SK-N-SH (cell line): ENCODE measurements around the gene RNF145. TPM values are rescaled to one million over a fixed set of nuclear protein-coding genes. Genes with fewer than 3 reads are reported as not detected.

Experiments
- CTCF ChIA-PET: fragments of 300-600, 350-600 bp; formaldehyde crosslinking; extraction: SDS; loops from one replicate; lab custom pipeline; 2021; lab: Yijun Ruan, JAX
- POLR2A ChIA-PET: fragments of 350-600 bp; sonication (Branson Sonifier 250); formaldehyde crosslinking; extraction: SDS; loops from one replicate; lab custom pipeline; 2020; ENCODE audit warnings: antibody characterized with exemption, inconsistent platforms; lab: Yijun Ruan, JAX
- DNase-seq: peaks from one replicate; pipeline ENCODE4 v3.0.0; 2012
- H2AFZ ChIP-seq: fragments of 200-600 bp; sonication (generic); 2 replicates; pipeline ENCODE4 v1.8.1; 2016; ENCODE audit warnings: antibody characterized with exemption, mild to moderate bottlenecking, low read depth
- H3F3A ChIP-seq: fragments of 200-600 bp; sonication (generic); replicated peaks from 2 replicates; pipeline ENCODE3; 2016; ENCODE audit warnings: antibody characterized with exemption, mild to moderate bottlenecking; ENCODE audit not compliant: insufficient read depth
- H3K27ac ChIP-seq, 2 experiments: fragments of 200-500 bp in 1 of 2; fragments of 200-600 bp in 1 of 2; sonication (Bioruptor generic) in 1 of 2; sonication (generic), shearing (Covaris generic) in 1 of 2; 2 replicates each; pipeline versions ENCODE4 v1.5.1 to v1.6.1; 2014 to 2016; ENCODE audit warnings: low read depth in 2 of 2, inconsistent platforms in 1 of 2, low read length in 1 of 2, mild to moderate bottlenecking in 1 of 2, mixed read lengths in 1 of 2
- H3K27me3 ChIP-seq: fragments of 200-600 bp; sonication (generic), shearing (Covaris generic); 2 replicates; pipeline ENCODE4 v1.6.1; 2016; ENCODE audit warnings: mixed run types; ENCODE audit not compliant: insufficient read depth
- H3K36me3 ChIP-seq, 2 experiments: fragments of 200-500 bp in 1 of 2; fragments of 200-600 bp in 1 of 2; sonication (Bioruptor generic) in 1 of 2; sonication (generic) in 1 of 2; replicated peaks in 1 of 2; 2 replicates each; pipeline versions ENCODE3 to v1.5.1; 2014 to 2016; ENCODE audit warnings: low read length in 1 of 2, mild to moderate bottlenecking in 1 of 2; ENCODE audit not compliant: insufficient read depth in 2 of 2, control insufficient read depth in 1 of 2
- H3K4me1 ChIP-seq, 2 experiments: fragments of 200-500 bp in 1 of 2; fragments of 200-600 bp in 1 of 2; sonication (Bioruptor generic) in 1 of 2; sonication (generic), shearing (Covaris generic) in 1 of 2; 2 replicates each; pipeline versions ENCODE4 v1.5.1 to v1.6.1; 2014 to 2016; ENCODE audit warnings: low read depth in 1 of 2, low read length in 1 of 2, mixed run types in 1 of 2; ENCODE audit not compliant: insufficient read depth in 2 of 2, control insufficient read depth in 1 of 2
- H3K4me2 ChIP-seq: fragments of 200-600 bp; sonication (generic), shearing (Covaris generic); 2 replicates; pipeline ENCODE4 v1.6.1; 2017; ENCODE audit warnings: mixed run types
- H3K4me3 ChIP-seq, 2 experiments: fragments of 200-500 bp in 1 of 2; fragments of 200-600 bp in 1 of 2; sonication (Bioruptor generic) in 1 of 2; sonication (generic), shearing (Covaris generic) in 1 of 2; 2 replicates each; pipeline versions ENCODE4 v1.5.1 to v1.8.1; 2014 to 2016; ENCODE audit warnings: low read depth in 2 of 2, inconsistent platforms in 1 of 2, low read length in 1 of 2, mild to moderate bottlenecking in 1 of 2, mixed read lengths in 1 of 2, moderate library complexity in 1 of 2
- H3K79me2 ChIP-seq: fragments of 200-600 bp; sonication (generic); 2 replicates; pipeline ENCODE4 v1.8.1; 2017; ENCODE audit warnings: mild to moderate bottlenecking; ENCODE audit not compliant: insufficient read depth
- H3K9ac ChIP-seq: fragments of 200-600 bp; sonication (generic); 2 replicates; pipeline ENCODE4 v1.6.1; 2017; ENCODE audit warnings: mixed run types
- H3K9me2 ChIP-seq: fragments of 200-600 bp; sonication (generic); 2 replicates; pipeline ENCODE4 v1.6.1; 2017; ENCODE audit warnings: mixed run types
- H3K9me3 ChIP-seq: fragments of 200-600 bp; sonication (generic); 2 replicates; pipeline ENCODE4 v1.6.1; 2017; ENCODE audit warnings: mixed run types, mild to moderate bottlenecking, moderate library complexity
- H4K20me1 ChIP-seq: fragments of 200-600 bp; sonication (generic); 2 replicates; pipeline ENCODE4 v1.6.1; 2017; ENCODE audit warnings: mild to moderate bottlenecking, mixed run types; ENCODE audit not compliant: insufficient read depth
- CTCF ChIP-seq: fragments of 200-600 bp; sonication (generic); IDR thresholded peaks from 2 replicates; pipeline ENCODE4 v1.6.1; 2017; ENCODE audit warnings: antibody characterized with exemption, mild to moderate bottlenecking, moderate library complexity
- ELF1 ChIP-seq: IDR thresholded peaks from 2 replicates; pipeline ENCODE4 v1.4.0; 2012
- EZH2phosphoT487 ChIP-seq: fragments of 200-600 bp; sonication (generic); IDR thresholded peaks from 2 replicates; pipeline ENCODE4 v1.6.1; 2017; ENCODE audit warnings: low read depth, mixed run types, mild to moderate bottlenecking, antibody characterized with exemption, moderate library complexity, borderline replicate concordance
- FOSL2 ChIP-seq: IDR thresholded peaks from 2 replicates; pipeline ENCODE4 v1.4.0; 2012; ENCODE audit warnings: low read depth, mild to moderate bottlenecking, moderate library complexity, borderline replicate concordance
- IRF3 ChIP-seq: fragments of 150-350 bp; IDR thresholded peaks from 2 replicates; pipeline ENCODE4 v1.6.1; 2016; ENCODE audit warnings: mild to moderate bottlenecking, low read depth, low read length
- MAX ChIP-seq: IDR thresholded peaks from 2 replicates; pipeline ENCODE4 v1.4.0; 2012; ENCODE audit warnings: low read depth
- MXI1 ChIP-seq: IDR thresholded peaks from 2 replicates; pipeline ENCODE4 v1.6.1; 2012; ENCODE audit warnings: mild to moderate bottlenecking, low read depth, low read length, improper control_type of control experiment
- NFIC ChIP-seq: IDR thresholded peaks from 2 replicates; pipeline ENCODE4 v1.4.0; 2012; ENCODE audit warnings: borderline replicate concordance
- RCOR1 ChIP-seq: fragments of 150-350 bp; IDR thresholded peaks from 2 replicates; pipeline ENCODE4 v1.6.1; 2017; ENCODE audit warnings: antibody characterized with exemption, low read length
- RXRA ChIP-seq: IDR thresholded peaks from 2 replicates; pipeline ENCODE4 v1.4.0; 2012; ENCODE audit warnings: low read depth, mild to moderate bottlenecking, borderline replicate concordance
- TAF1 ChIP-seq: IDR thresholded peaks from 2 replicates; pipeline ENCODE4 v1.6.1; 2012; ENCODE audit warnings: low read depth, mild to moderate bottlenecking, low read length, moderate library complexity, borderline replicate concordance
- TCF12 ChIP-seq: IDR thresholded peaks from 2 replicates; pipeline ENCODE4 v1.4.0; 2012
- YY1 ChIP-seq: IDR thresholded peaks from 2 replicates; pipeline ENCODE4 v1.4.0; 2012; ENCODE audit warnings: low read depth, mild to moderate bottlenecking
- WGBS: methylation state at CpG from one replicate; pipeline ENCODE4 v1.1.6; 2017; ENCODE audit warnings: low lambda C conversion rate; 5-methylcytosine and 5-hydroxymethylcytosine counted together
- polyA plus RNA-seq, 3 experiments: library from polyadenylated mRNA; depleted of rRNA; stranded (reverse); fragments of >200 nt; gene quantifications; 2 replicates each; pipeline ENCODE4 v1.2.3, GENCODE V29; 2012

RNF145 gene
- polyA plus RNA-seq, 1 of the 3 experiments (the other 2 are of a cell fraction): 36.1 TPM

- H3K4me3 ChIP-seq: no peak overlapping the region
- CTCF ChIA-PET: no interaction called here
- H3K27me3 ChIP-seq: no peaks in the 10 kb centered on the region; the same call in 1 of the 2 replicates
- no peaks in the 10 kb centered on the region for H3K9me2 ChIP-seq
- H3K4me1 ChIP-seq: peaks cover 0 to 3% of the 10 kb centered on the region in 2 experiments; a peak in 3 of 4 replicates
- H3K27ac ChIP-seq: no peak overlapping the region
- peaks cover 2% of the 10 kb centered on the region for H3F3A ChIP-seq
- no peak for DNase-seq
- H3K4me2 ChIP-seq: no peak overlapping the region
- TF ChIP-seq NFIC (no peak), TCF12 (no peak), RXRA (no peak), EZH2phosphoT487 (no peak), FOSL2 (no peak), TAF1 (no peak), ELF1 (no peak), CTCF (no peak), MXI1 (no peak), MAX (no peak), IRF3 (no peak), RCOR1 (no peak)
- no peaks in the 10 kb centered on the region for H3K36me3 ChIP-seq
- no peak overlapping the region for H3K9ac ChIP-seq
- no peaks in the 10 kb centered on the region for H4K20me1 ChIP-seq
- H3K9me3 ChIP-seq: no peaks in the 10 kb centered on the region
- H3K79me2 ChIP-seq: no peaks in the 10 kb centered on the region
- WGBS: 87% methylated on average over 2 of the region's 2 CpGs
- peak overlapping the region; percentile 37; the same call in 1 of the 2 replicates for H2AFZ ChIP-seq
- POLR2A ChIA-PET: no interaction called here
These were observed 7.1 kb upstream of the RNF145 start for GRCh38 chr5:159216454-159216853.

- Histone ChIP-seq H4K20me1 (no peaks in the 10 kb centered on the region), H3F3A (peaks cover 2% of the 10 kb centered on the region), H3K4me2 (no peak overlapping the region), H3K36me3 (no peaks in the 10 kb centered on the region), H3K27ac (no peak overlapping the region), H3K4me3 (no peak overlapping the region), H3K79me2 (no peaks in the 10 kb centered on the region), H2AFZ (0 out of 2 replicates have a peak overlapping the region, but pooled peaks have one; percentile 37), H3K27me3 (no peaks in the 10 kb centered on the region; the same call in 1 of the 2 replicates), H3K4me1 (peaks cover 0 to 7% of the 10 kb centered on the region in 2 experiments; a peak in 3 of 4 replicates), H3K9ac (no peak overlapping the region), H3K9me3 (no peaks in the 10 kb centered on the region), H3K9me2 (no peaks in the 10 kb centered on the region)
- 86% methylated on average over 3 of the region's 3 CpGs for WGBS
- no peak for TF ChIP-seq YY1
- TF ChIP-seq RCOR1: no peak
- TF ChIP-seq TAF1: no peak
- no peak for TF ChIP-seq FOSL2
- TF ChIP-seq CTCF: no peak
- no peak for DNase-seq
- ChIA-PET POLR2A (no interaction called here), CTCF (no interaction called here)
These were observed 6.5 kb upstream of the RNF145 start for GRCh38 chr5:159215886-159216285.
